ENCODE data around the gene MRPS24. TPM values are rescaled to one million over a fixed set of nuclear protein-coding genes. Genes with fewer than 3 reads are reported as not detected.

The MRPS24 gene
- total and polyA plus RNA-seq, 2 of the 13 experiments (the other 11 are each of a cell fraction or from before 2014, with no cell fraction given): 135 to 162 TPM

GRCh38 chr7:43895847-43896415 is 26.6 kb upstream of the MRPS24 start:
- 97% methylated on average over 8 of the region's 8 CpGs for WGBS (ENCODE audit: low lambda C conversion rate)
- Histone ChIP-seq H3K4me3 (replicated peaks in 1 of 3; ENCODE audit: insufficient read depth in 1 of 3, low read depth in 2 of 3, low read length in 3 of 3) (no peak overlapping the region), H3K27me3 (ENCODE audit: control insufficient read depth in 1 of 2, insufficient read depth in 2 of 2, low read length in 2 of 2) (no peaks in the 10 kb centered on the region), H3K36me3 (replicated peaks in 1 of 2; ENCODE audit: control insufficient read depth in 1 of 2, insufficient read depth in 2 of 2, low read length in 2 of 2) (peaks cover 0 to 5% of the 10 kb centered on the region in 2 experiments; a peak in 2 of 5 replicates), H4K20me1 (ENCODE audit: insufficient read depth, low read length) (peaks cover 17% of the 10 kb centered on the region; the same call in 1 of the 2 replicates), H3K27ac (ENCODE audit: extremely low read length, insufficient read depth, low read length) (no peak overlapping the region), H3K9me3 (ENCODE audit: low read length) (no peaks in the 10 kb centered on the region), H3K4me1 (ENCODE audit: insufficient read depth, low read length) (no peaks in the 10 kb centered on the region), H3K79me2 (ENCODE audit: insufficient read depth, low read length) (peaks cover 78% of the 10 kb centered on the region), H3K4me2 (ENCODE audit: low read depth, low read length) (no peak overlapping the region), H3K9ac (ENCODE audit: insufficient read depth, low read depth, low read length) (no peak overlapping the region), H2AFZ (ENCODE audit: low read length) (no peak overlapping the region)
- POLR2A ChIA-PET: interaction anchor here (0.7 to 0.8 kb wide), 2 partner anchors 30 to 61 kb away, joined by 3 to 5 read pairs; partner anchors contain the start of gene UBE2D4
- ATAC-seq (no peak), DNase-seq (ENCODE audit: low spot score) (no peak), FAIRE-seq (no peak)
- intact Hi-C loops (cut with micrococcal nuclease; ENCODE audit: unreplicated experiment) (no loop called here), in situ Hi-C loops (cut with HindIII; ENCODE audit: extremely low pct_ligation_motif_present, low pct_unique_long_range_greater_than_20kb) (no loop called here)
- CTCF ChIA-PET (ENCODE audit: low intra/inter-chr PET ratio, low total read pairs): no interaction called here
- no TSS peak for BruUV-seq (replicated peaks)
- TF ChIP-seq U2AF2 (IDR thresholded peaks at IDR 0.05; ENCODE audit: low read depth, low read length) (no peak), RCOR2 (CRISPR knock-in tag; IDR thresholded peaks at IDR 0.05) (no peak), DNMT3B (CRISPR knock-in tag; conservative IDR thresholded peaks at IDR 0.05) (no peak), HNRNPL (IDR thresholded peaks at IDR 0.05; ENCODE audit: low read depth, low read length) (no peak), XRCC5 (optimal IDR thresholded peaks at IDR 0.05; ENCODE audit: low read length) (no peak), KLF12 (CRISPR knock-in tag; IDR thresholded peaks at IDR 0.05; ENCODE audit: borderline replicate concordance) (no peak), ZNF383 (CRISPR knock-in tag; IDR thresholded peaks at IDR 0.05; ENCODE audit: borderline replicate concordance) (no peak), CEBPG (CRISPR knock-in tag; IDR thresholded peaks at IDR 0.05) (no peak), LCORL (IDR thresholded peaks at IDR 0.05) (no peak), LCORL (CRISPR knock-in tag; IDR thresholded peaks at IDR 0.05) (no peak), ZNF589 (CRISPR knock-in tag; conservative IDR thresholded peaks at IDR 0.05) (no peak), ZNF260 (CRISPR knock-in tag; IDR thresholded peaks at IDR 0.05; ENCODE audit: borderline replicate concordance, low read depth) (no peak), MBD4 (IDR thresholded peaks at IDR 0.05; ENCODE audit: borderline replicate concordance, low read length) (no peak), CBX5 (CRISPR knock-in tag; IDR thresholded peaks at IDR 0.05; ENCODE audit: borderline replicate concordance) (no peak), ERF (CRISPR knock-in tag; IDR thresholded peaks at IDR 0.05) (no peak)
- TF ChIP-seq, protein P1, sequence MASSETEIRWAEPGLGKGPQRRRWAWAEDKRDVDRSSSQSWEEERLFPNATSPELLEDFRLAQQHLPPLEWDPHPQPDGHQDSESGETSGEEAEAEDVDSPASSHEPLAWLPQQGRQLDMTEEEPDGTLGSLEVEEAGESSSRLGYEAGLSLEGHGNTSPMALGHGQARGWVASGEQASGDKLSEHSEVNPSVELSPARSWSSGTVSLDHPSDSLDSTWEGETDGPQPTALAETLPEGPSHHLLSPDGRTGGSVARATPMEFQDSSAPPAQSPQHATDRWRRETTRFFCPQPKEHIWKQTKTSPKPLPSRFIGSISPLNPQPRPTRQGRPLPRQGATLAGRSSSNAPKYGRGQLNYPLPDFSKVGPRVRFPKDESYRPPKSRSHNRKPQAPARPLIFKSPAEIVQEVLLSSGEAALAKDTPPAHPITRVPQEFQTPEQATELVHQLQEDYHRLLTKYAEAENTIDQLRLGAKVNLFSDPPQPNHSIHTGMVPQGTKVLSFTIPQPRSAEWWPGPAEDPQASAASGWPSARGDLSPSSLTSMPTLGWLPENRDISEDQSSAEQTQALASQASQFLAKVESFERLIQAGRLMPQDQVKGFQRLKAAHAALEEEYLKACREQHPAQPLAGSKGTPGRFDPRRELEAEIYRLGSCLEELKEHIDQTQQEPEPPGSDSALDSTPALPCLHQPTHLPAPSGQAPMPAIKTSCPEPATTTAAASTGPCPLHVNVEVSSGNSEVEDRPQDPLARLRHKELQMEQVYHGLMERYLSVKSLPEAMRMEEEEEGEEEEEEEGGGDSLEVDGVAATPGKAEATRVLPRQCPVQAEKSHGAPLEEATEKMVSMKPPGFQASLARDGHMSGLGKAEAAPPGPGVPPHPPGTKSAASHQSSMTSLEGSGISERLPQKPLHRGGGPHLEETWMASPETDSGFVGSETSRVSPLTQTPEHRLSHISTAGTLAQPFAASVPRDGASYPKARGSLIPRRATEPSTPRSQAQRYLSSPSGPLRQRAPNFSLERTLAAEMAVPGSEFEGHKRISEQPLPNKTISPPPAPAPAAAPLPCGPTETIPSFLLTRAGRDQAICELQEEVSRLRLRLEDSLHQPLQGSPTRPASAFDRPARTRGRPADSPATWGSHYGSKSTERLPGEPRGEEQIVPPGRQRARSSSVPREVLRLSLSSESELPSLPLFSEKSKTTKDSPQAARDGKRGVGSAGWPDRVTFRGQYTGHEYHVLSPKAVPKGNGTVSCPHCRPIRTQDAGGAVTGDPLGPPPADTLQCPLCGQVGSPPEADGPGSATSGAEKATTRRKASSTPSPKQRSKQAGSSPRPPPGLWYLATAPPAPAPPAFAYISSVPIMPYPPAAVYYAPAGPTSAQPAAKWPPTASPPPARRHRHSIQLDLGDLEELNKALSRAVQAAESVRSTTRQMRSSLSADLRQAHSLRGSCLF (CRISPR knock-in tag; IDR thresholded peaks at IDR 0.05; ENCODE audit: borderline replicate concordance): no peak

Measured in HepG2 (cell line).